NCI-H226 (cell line): ENCODE measurements around the gene USP17L29.
"Not testable (repeated sequence)": the region's sequence is repeated elsewhere in the genome, so short reads cannot be mapped to it uniquely, and the experiment has no call there.

Experiments
- DNase-seq: peaks from one replicate; pipeline ENCODE4 v3.0.0-alpha.2; 2015

The USP17L29 gene

GRCh38 chr4:9353338-9353737, at the start of gene USP17L29:
Gene USP17L29, plus strand, starts transcription at chr4:9353638. Its CDS starts 0 bp downstream, at chr4:9353638.
- DNase-seq, result not testable (repeated sequence)

GRCh38 chr4:9324191-9324590, 29.2 kb upstream of the USP17L29 start:
- not testable (repeated sequence) for DNase-seq

GRCh38 chr4:9324865-9325264, 28.6 kb upstream of the USP17L29 start, which contains the start of gene USP17L24:
Gene USP17L24, plus strand, starts transcription at chr4:9325165. Its CDS starts 0 bp downstream, at chr4:9325165.
- DNase-seq, result not testable (repeated sequence)

GRCh38 chr4:9329611-9330010, 23.8 kb upstream of the USP17L29 start, which contains the start of gene USP17L25:
Gene USP17L25, plus strand, starts transcription at chr4:9329911. Its CDS starts 0 bp downstream, at chr4:9329911.
- DNase-seq, result not testable (repeated sequence)

- DNase-seq, result not testable (repeated sequence)
These were observed 19.1 kb upstream of the USP17L29 start, which contains the start of gene USP17L26 for GRCh38 chr4:9334358-9334757. Gene USP17L26, plus strand, starts transcription at chr4:9334658. Its CDS starts 0 bp downstream, at chr4:9334658.

GRCh38 chr4:9339103-9339502, 14.3 kb upstream of the USP17L29 start, which contains the start of gene USP17L5:
Gene USP17L5, plus strand, starts transcription at chr4:9339403. Its CDS starts 0 bp downstream, at chr4:9339403.
- not testable (repeated sequence) for DNase-seq

- DNase-seq, result not testable (repeated sequence)
These were observed 9.6 kb upstream of the USP17L29 start, which contains the start of gene USP17L27 for GRCh38 chr4:9343848-9344247. Gene USP17L27, plus strand, starts transcription at chr4:9344148. Its CDS starts 0 bp downstream, at chr4:9344148.

- not testable (repeated sequence) for DNase-seq
These were observed 4.8 kb upstream of the USP17L29 start, which contains the start of gene USP17L28 for GRCh38 chr4:9348593-9348992. Gene USP17L28, plus strand, starts transcription at chr4:9348893. Its CDS starts 0 bp downstream, at chr4:9348893.

GRCh38 chr4:9350866-9351265, 2.6 kb upstream of the USP17L29 start:
- DNase-seq, result not testable (repeated sequence)

GRCh38 chr4:9362829-9363228, 9.4 kb downstream of the USP17L29 start, which contains the start of gene USP17L30:
Gene USP17L30, plus strand, starts transcription at chr4:9363129. Its CDS starts 0 bp downstream, at chr4:9363129.
- not testable (repeated sequence) for DNase-seq

- not testable (repeated sequence) for DNase-seq
These were observed 26.4 kb downstream of the USP17L29 start for GRCh38 chr4:9379881-9380280.

- DNase-seq, result not testable (repeated sequence)
These were observed 27.6 kb downstream of the USP17L29 start for GRCh38 chr4:9381012-9381534.

GRCh38 chr4:9384126-9384525, 30.7 kb downstream of the USP17L29 start:
- DNase-seq, result no peak

- not testable (repeated sequence) for DNase-seq
These were observed 35.6 kb downstream of the USP17L29 start for GRCh38 chr4:9389001-9389400.
